Activated gamma-delta T cell (primary cell): Measurements from ENCODE around the gene RCSD1.

ENCODE experiments used
- DNase-seq: peaks from one replicate; lab custom pipeline; 2025; lab: John Stamatoyannopoulos, UW

RCSD1 gene

DNA sequence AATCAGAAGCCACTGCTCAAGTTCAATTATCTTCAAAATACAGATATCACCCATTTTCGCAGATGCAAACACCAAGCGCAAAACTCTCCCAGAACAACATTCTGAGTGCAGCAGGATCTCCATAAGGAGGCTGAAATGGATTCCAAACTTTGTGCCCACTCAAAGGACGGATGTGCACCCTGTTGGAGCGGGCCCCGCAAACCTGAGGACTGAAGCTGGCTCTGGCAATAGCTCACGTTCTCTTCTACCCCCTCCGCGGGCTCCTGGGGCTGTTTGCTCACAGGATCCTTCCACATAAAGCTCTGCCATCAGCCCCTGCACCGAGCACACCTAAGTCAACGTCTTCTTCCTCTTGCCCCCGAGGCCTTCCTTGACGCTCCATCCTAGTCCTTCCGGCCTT is 11.7 kb upstream of the RCSD1 start:
- no peak for DNase-seq

DNA sequence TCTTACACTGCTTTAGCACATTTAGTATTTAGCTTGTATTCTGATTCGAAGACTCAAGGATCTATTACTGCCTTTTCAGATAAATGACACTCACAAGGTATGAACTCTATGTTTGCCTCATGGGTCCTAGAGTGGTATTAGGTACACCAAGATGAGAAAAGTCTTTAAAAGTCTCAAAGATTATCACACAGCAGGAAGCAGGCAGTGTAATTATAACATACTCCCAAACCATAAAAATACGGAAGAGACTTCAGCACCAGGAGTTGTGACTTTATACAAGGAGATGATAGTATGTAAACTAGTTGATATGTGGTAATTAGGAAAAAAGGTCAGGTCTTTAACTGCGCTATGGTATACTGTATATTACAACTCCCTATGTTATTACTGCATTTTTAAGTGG is 11.2 kb upstream of the RCSD1 start:
- no peak for DNase-seq

DNA sequence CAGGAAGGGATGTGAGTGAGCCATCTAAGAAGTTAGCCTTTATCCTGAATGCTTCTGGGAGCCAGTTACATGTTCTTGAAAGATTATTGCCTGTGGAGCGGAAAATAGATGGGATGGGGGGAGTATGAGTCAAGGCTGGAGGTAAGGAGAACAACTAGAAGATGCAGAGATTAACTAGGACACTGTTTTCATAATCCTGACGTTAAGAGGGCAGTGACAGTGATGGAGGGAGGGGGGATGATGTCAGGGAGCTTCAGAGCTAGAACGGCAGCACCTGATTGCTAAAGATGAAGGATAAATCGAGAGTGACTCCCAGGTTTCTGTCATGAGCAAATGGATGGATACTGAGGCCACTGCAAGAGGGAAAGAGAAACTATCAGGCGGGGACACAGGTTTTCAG is 10.0 kb upstream of the RCSD1 start:
- no peak for DNase-seq

DNA sequence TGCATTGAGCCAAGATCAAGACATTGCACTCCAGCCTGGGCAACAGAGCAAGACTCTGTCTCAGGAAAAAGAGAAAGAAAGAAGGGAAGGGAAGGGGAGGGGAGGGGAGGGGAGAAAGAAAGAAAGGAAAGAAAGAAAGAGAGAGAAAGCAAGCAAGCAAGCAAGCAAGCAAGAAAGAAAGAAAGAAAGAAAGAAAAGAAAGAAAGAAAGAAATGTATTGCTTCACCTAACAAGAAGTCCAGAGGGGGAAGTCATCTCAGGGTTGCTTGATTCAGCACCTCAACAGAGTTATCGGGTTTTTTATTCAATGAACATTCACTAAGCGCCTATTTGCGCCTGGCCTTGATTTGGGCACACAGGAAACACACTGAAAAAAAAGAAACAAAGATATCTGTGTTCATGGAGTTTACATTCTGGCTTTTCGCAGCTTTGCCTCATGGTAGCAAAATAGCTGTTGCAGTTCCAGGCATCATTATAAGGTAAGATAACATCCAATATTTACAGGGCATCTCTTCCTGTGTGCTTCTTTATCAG is 8.2 kb upstream of the RCSD1 start:
- DNase-seq = no peak

DNA sequence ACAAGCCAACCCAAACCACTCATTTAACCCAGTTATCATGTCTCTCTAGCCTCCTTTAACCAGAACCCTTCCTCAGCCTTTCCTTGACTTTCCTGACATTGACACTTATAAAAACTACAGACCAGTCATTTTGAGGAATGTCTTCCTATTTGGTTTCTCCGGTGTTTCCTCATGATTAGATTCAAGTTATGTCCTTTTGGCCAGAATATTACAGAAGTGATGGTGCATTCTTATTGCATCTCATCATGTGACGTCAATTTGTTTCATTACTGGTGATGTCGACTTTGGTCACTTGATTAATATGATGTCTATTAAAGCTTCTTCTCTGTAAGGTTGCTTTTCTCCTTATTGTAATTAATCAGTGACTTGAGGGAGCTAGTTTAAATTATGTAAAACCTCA is 6.1 kb upstream of the RCSD1 start:
- no peak for DNase-seq

DNA sequence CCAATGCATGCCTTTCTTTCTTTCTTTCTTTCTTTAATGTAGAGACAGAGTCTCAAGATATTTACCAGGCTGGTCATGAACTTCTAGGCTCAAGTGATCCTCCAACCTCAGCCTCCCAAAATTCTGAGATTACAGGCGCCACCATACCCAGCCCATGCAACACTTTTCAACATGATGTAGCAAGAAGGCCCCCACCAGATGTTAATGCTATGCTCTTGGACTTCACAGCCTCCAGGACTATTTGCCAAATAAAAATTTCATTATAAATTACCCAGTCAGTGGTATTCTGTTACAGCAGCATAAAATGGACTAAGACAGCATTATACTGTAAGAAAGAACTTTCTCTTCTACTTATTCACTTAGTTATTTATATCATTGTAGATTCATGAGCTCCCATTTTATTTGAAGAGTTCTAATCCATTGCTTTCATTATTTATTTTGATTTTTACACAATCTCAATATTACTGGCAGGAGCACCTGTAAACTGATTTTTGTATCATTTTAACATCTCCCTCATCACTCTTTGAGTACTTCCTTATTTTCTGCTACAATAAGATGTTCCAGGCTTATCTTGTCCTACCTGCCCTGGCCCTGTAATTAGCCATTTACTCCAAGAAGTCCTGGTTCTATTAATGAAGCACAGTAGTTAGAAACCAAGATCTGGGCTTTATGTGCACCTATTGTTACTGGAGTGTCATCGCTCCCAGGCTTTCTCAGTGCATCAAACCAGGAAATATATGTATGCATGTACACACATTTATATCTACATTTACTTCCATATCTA is 4.8 kb upstream of the RCSD1 start:
- DNase-seq = no peak

DNA sequence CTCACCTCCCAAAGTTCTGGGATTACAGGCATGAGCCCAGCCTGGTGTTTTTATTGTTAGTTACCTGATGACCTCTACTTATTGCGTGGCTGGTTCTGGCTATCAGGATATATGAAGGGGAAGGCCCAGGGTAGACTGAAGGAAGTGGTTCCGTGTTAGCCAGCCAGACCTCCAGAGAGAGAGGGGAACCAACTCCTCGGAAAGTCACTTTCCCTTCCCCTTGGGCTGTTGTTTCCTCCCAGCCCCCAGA is 2.5 kb upstream of the RCSD1 start:
- DNase-seq = no peak

DNA sequence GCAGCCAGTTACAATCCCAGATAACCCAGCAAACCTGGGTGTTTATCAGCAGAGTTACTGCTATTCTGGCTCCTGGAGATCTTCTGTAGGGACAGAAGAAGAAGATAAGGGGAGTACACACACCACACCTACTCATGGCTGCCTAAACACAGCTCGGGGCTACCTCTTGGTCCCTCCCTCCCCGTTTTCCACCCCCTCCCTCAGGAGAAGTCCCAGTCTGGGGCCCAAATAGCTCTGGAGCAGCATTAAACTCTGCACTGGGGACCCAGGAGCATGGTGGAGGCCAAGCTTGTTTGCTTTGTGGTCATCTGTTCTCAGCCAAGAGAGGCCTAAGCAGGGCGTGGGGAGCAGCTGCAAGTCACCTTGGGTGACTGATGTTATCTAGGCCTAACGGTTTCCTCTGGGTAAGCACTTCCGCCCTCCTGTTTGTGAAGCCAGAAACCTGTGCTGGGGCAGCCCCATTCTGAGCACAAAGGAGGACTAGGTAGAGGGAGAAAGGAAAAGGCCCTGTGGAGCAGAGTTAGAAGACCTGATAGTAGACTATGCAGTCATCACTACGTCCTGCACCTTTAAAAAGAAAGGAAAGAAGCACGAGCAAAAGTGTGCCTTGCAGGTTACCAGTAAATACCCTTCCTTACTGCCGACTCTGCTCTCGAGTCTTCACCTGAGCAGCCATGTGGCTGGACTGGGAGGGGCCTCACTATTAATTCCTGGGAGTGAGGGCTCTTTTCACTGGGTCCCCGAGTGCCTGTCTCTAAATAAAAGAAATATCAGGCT is 2.0 kb upstream of the RCSD1 start:
- DNase-seq = no peak

DNA sequence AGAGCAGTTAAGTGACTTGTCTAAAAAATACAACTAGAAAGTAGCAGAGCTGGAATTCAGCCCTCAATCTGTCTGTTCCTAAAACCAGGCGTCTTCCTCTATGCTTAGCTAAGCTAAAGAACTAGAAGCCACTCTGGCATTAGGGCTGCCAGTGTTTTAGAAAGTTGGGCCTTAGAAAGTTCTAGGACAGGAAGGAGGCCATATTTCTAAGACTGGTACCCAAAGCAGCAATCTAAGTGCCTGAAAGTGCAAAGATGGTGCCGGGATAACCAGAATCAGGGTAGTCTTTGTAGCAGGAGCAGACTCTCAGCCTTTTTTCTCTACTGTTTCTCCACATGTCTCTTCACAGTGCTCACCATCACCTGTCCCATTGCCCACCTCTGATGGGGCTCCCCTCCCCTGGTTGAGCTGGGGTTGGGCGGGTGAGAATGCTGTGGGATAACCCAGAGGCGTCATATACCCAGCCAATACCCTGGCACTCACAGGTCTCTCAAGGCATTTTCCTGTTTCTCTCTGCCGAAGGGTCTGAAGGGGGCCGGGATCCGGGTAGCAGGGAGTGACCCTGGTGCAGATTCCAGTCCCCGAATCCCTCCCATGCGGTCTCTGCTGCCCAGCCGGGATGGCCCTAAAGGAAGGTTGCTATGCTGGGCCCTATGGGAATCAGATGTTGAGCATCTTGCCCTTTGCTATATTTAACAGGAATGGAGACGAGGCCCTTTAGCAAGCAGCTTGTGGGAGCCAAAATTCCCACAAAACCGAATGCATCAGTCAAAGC is 1.1 kb upstream of the RCSD1 start:
- no peak for DNase-seq

DNA sequence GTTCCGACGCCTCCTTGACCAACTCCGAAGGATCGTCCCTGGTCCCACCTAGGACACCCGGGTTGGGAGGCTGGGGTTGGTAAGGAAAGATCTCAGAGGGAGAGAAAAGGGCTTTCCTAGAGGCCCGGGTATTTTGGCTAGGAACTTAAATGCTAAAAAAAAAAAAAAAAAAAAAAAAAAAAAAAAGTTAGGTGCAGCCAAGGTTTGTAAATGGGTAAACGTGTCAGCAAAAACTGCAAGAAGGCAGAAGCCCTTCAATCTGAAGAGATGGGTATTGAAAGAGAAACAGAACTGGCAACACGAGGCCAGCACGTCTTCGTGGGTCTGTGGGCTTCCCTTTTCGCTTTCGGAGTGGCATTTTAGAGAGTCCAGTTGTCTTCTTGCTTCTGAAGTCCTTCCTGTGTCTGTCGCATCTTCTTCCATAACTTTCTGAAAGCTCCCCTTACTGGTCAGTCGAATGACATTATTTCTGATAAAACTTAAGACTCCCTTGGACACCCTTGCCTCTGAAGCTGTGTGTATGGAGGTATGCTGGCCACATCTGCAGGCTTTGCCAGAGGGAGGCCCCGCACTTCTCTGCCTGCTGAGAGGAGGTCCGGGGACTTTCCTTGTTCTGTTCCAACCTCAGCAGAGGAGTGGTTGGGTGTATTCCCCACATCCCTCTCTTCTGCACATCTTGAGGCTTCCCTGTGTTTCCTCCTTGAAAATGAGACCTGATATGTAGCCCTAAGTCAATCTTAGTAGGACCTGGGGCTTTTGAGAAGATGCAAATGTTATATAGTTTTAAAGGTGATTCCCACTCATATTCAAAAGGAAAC is 745 bp downstream of the RCSD1 start:
- no peak for DNase-seq

DNA sequence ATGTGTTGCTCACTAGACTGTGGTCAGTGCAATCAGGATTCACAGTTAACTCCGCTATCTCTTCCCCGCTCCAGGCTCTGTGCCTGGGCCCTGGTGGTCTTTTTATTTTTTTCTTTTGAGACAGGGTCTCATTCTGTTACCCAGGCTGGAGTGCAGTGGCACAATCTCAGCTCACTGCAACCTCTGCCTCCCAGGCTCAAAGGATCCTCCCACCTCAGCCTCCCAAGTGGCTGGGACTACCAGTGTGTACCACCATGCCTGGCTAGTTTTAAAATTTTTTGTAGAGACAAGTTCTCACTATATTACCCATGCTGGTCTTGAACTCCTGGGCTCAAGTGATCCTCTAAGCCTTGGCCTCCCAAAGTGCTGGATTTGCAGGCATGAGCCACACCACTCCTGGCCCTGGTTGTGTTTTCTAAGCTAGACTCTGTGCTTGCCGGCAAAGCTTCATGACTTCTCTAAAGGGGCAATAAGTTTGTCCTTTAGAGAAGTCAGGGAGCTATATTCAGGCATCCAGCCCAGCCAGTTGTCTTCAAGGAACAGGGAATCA is 1.4 kb downstream of the RCSD1 start:
- DNase-seq = no peak

DNA sequence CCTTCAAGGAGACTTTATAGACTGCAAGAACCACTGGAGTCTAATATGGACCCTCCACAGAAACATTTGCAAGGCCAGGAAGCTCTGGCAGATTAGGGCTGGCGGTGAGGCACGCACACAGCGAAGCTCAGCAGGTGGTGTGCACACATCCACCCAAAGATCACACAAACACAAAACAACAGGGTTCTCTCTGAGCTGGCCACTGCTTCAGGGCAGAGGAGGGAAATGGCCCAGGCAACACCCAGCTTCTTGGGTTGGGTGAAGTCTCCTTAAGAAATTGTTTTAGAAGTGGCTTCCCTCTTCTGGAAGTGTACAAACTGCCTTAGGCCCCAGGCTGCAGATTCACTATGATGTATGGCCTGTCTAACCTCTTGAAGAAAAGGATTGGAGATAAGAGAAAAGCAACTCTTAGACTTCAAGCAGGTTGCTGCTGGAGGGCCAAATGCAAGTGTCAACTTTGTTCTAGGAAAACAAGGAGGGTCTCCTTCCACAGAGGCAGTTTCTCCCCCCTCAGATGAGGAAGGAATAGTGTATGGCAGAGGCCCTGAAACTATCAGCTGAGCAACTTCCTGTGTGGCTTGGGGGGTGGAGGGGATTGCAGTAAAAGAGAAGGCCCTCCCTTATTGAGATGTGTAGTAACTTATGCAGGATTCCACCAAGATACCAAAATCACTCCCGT is 2.0 kb downstream of the RCSD1 start:
- DNase-seq = no peak

DNA sequence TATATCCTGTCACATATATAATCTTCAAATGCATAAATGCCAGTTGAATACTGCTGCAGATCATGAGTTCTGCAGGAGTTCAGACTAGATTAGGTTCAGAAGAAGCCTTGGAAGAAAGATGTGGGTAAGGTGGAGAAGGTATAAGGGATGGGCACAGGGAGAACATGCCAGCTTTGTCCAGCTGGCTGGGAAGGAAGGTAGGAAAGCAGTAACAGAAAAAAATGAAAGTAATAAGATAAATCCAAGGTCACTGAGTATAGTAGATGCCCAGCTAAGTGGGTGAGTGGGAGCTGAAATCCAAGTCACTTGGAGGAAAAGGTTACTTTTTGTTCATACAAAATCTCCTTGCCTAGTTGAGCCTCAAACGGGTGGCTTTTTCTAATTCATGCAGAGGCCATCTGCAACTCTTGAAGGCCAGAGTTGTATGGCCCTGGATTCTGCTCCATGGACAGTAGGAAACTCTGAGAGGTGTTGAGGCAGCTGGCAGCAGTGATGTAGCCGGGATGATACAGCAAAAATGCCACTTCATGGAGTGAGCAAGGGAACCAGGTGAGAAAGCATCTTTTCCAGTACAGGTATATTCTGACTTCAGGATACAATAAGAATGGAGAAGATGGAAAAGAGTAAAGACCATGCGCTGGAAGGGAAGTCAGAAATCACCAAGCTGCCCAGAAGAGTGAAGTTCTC is 3.4 kb downstream of the RCSD1 start:
- no peak for DNase-seq

DNA sequence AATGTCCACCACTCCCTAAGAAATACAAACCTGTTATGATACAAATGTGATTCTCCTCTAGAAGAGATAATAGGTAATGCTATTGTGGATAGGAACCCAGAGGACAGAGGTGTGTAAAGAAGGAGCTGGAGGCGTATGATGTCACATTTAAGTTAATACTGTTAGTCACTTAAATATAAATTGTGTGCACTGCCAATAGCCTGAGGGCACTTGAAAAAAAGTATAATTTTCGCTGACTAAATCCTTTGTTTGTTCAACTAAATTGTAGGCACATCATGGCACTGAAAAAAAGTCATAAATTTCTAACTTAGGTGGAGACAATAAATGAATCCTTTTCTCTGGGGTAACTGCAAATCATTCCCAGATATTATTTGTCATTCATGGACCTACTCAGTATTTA is 4.4 kb downstream of the RCSD1 start:
- no peak for DNase-seq

DNA sequence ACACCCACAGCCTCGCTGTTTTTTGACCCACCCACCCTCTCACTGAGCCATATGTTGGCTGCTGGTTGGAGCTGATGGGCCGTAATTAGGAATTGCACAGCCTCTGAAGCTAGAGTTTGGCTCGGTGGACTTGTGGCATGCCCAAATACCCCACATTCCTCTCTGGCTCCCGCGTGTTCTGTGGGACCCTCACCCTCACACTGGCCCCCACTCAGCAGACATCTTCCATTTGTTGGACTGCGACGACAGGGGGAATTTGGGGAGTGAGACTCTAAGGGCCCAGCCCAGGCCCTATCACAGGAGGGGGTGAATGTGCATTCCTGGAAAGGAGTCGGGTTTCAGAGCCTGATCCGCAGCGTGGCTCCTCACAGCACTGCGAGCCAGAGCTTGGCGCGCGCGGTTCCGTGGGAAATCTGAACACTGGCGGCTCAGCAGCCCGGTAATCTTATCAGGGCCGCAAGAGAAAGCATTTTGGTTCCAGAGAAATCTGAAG is 5.2 kb downstream of the RCSD1 start:
- DNase-seq = no peak

DNA sequence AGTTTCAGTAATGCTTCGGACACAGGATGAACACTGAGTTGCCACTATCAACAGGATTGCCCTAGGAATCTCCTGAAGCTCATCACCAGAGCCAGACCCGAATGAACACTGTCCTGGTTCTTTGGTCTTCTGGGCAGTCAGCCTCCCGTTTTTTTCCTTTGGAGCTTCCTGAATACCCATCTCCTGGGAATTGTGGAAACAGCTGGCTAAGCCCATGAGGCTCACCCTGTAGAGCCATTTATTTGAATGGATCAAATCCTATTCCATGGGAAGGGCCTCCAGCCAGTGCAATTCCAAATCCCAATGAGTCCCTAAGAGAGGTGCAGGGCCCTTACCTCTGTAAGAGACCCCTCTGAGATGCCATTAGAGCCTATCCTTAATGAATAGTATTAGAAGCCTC is 5.9 kb downstream of the RCSD1 start:
- no peak for DNase-seq

DNA sequence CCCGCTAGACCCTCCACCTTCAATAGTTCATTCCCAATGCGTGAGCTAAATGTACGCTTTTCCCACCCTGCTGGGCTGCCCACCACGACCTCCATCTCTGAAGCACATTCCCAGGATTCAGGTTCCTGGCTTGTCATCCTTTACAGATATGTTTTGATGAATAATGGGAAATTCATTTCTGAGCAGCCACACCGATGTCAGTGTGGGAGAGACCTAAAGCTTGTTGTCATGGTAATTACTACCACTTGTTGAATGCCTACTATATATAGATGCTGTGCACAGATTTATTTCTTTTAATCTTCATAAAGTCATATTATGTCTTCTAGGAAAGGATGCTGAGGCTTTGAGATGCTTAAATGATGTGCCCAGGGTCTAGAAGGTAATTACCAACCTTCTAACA is 8.0 kb downstream of the RCSD1 start:
- DNase-seq = no peak

DNA sequence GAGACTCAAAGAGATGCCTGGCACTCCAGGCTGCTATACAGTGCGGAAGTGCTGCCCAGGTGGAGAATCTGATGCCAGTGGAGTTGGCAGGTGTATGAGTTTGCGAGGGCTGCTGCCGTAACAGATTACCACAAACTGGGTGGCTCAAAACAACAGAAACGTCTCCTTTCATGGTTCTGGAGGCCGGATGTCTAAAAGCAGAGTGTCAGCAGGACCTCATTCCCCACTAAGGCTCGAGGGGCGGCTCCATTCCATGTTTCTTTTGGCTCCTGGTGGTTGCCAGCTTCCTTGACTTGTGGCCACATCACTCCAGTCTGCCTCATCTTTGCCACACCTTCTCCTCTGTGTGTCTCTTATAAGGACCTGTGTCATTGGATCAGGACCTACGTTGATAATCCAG is 10.0 kb downstream of the RCSD1 start:
- DNase-seq = no peak

DNA sequence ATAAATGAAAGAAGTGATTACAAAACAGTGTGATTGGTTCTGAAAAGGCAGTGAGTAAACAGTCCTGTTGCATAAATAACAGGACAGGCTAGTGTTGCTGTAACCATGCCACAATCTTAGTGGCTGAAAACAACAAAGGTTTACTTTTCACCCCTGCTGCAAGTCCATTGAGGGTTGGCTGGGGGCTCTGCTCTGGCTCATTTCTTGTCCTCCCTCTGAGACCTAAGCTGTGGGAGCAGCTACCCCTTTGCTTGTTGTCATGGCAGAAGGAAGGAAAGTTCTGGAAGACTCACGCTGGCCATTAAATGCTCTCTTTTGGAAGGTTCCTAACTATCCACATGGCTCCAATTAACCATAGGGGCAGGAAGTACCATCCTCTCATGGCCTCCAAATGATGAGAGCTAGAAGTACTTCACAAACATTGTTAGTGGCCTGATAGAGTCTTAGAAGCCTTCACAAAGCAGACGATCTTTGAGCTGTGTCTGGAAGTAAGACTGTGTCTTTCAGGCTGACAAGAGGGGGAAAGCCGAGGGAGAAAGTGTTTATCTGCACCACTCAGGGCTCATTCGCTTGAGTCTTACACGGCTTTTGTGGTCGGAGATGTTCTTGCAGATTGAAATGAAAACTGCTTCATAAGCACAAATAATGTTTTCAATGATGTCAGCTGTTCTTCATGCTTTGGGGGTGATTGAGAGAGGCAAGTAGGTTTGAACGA is 11.9 kb downstream of the RCSD1 start:
- DNase-seq = no peak

DNA sequence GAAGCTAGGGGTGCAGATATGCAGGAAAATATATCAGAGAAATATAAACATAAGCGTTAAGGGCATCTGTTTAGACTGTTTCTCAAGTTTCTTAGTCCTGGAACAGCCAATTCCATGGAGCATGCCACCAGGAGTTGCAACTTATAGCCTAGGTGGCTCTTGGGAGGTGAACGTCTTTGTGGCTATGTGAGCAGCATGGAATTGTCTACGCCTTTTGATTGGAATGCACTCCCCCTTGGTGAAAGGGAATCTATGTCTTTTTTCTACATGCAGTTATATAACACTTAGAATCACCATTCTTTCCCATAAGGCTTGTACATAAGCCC is 12.4 kb downstream of the RCSD1 start:
- no peak for DNase-seq
